ENCODE data around the gene TMTC4. TPM values are rescaled to one million over a fixed set of nuclear protein-coding genes. Genes with fewer than 3 reads are reported as not detected.

Gene TMTC4
- total RNA-seq, 2 donors from 2014 or later, result 8.2 to 17.9 TPM

- Histone ChIP-seq H3K36me3 (peaks cover 17% of the 10 kb centered on the region), H3K4me1 (ENCODE audit: control insufficient read depth in 1 of 2, low read depth in 2 of 2) (no peaks in the 10 kb centered on the region), H3K4me3 (no peak overlapping the region), H3K9me3 (no peaks in the 10 kb centered on the region), H3K27ac (no peak overlapping the region), H3K27me3 (replicated peaks; ENCODE audit: insufficient read depth) (no peaks in the 10 kb centered on the region)
- TF ChIP-seq CTCF (IDR thresholded peaks at IDR 0.05), result no peak
- DNase-seq (ENCODE audit: low spot score) (no peak), ATAC-seq (ENCODE audit: insufficient number of reproducible peaks, low FRiP score, low read depth) (no peak)
These were observed 41.1 kb downstream of the TMTC4 start for GRCh38 chr13:100633461-100633860.

- H3K4me3 ChIP-seq, result no peak overlapping the region
- no peak for DNase-seq (ENCODE audit: low spot score)
- peaks cover 6% of the 10 kb centered on the region for H3K36me3 ChIP-seq
- H3K4me1 ChIP-seq (ENCODE audit: control insufficient read depth in 1 of 2, low read depth in 2 of 2), result no peaks in the 10 kb centered on the region
- no peak for ATAC-seq (ENCODE audit: insufficient number of reproducible peaks, low FRiP score, low read depth)
- no peaks in the 10 kb centered on the region for H3K27me3 ChIP-seq (replicated peaks; ENCODE audit: insufficient read depth)
- no peaks in the 10 kb centered on the region for H3K9me3 ChIP-seq
- no peak overlapping the region for H3K27ac ChIP-seq
- TF ChIP-seq CTCF (IDR thresholded peaks at IDR 0.05), result no peak
These were observed 44.0 kb downstream of the TMTC4 start for GRCh38 chr13:100630555-100630954.

GRCh38 chr13:100627120-100627519 is 47.5 kb downstream of the TMTC4 start:
- no peaks in the 10 kb centered on the region for H3K36me3 ChIP-seq
- H3K4me1 ChIP-seq (ENCODE audit: control insufficient read depth in 1 of 2, low read depth in 2 of 2), result no peaks in the 10 kb centered on the region
- H3K9me3 ChIP-seq, result no peaks in the 10 kb centered on the region
- DNase-seq (ENCODE audit: low spot score) (no peak), ATAC-seq (ENCODE audit: insufficient number of reproducible peaks, low FRiP score, low read depth) (no peak)
- H3K4me3 ChIP-seq, result no peak overlapping the region
- no peak for TF ChIP-seq CTCF (IDR thresholded peaks at IDR 0.05)
- H3K27me3 ChIP-seq (replicated peaks; ENCODE audit: insufficient read depth), result no peaks in the 10 kb centered on the region
- no peak overlapping the region for H3K27ac ChIP-seq

GRCh38 chr13:100625447-100625846 is 49.1 kb downstream of the TMTC4 start:
- Histone ChIP-seq H3K9me3 (no peaks in the 10 kb centered on the region), H3K27me3 (replicated peaks; ENCODE audit: insufficient read depth) (no peaks in the 10 kb centered on the region), H3K4me3 (no peak overlapping the region), H3K4me1 (ENCODE audit: control insufficient read depth in 1 of 2, low read depth in 2 of 2) (no peaks in the 10 kb centered on the region), H3K27ac (no peak overlapping the region), H3K36me3 (no peaks in the 10 kb centered on the region)
- ATAC-seq (ENCODE audit: insufficient number of reproducible peaks, low FRiP score, low read depth) (no peak), DNase-seq (ENCODE audit: low spot score) (no peak)
- no peak for TF ChIP-seq CTCF (IDR thresholded peaks at IDR 0.05)

GRCh38 chr13:100620792-100621191 is 53.8 kb downstream of the TMTC4 start:
- TF ChIP-seq CTCF (IDR thresholded peaks at IDR 0.05), result no peak
- Histone ChIP-seq H3K36me3 (no peaks in the 10 kb centered on the region), H3K9me3 (no peaks in the 10 kb centered on the region), H3K4me1 (ENCODE audit: control insufficient read depth in 1 of 2, low read depth in 2 of 2) (no peaks in the 10 kb centered on the region), H3K27ac (no peak overlapping the region), H3K4me3 (no peak overlapping the region), H3K27me3 (replicated peaks; ENCODE audit: insufficient read depth) (no peaks in the 10 kb centered on the region)
- ATAC-seq (ENCODE audit: insufficient number of reproducible peaks, low FRiP score, low read depth), result no peak
- no peak for DNase-seq (ENCODE audit: low spot score)
